RCC 7860 (cell line): ENCODE measurements around the gene HBP1.

ENCODE experiments used
- DNase-seq: peaks from one replicate; pipeline ENCODE4 v3.0.0-alpha.2; 2015; ENCODE audit warnings: low spot score
- FAIRE-seq: peaks from 2 replicates; lab custom pipeline; 2012; peaks lifted over from hg19 to GRCh38; lab: Jason Lieb, UNC

HBP1 gene

DNA sequence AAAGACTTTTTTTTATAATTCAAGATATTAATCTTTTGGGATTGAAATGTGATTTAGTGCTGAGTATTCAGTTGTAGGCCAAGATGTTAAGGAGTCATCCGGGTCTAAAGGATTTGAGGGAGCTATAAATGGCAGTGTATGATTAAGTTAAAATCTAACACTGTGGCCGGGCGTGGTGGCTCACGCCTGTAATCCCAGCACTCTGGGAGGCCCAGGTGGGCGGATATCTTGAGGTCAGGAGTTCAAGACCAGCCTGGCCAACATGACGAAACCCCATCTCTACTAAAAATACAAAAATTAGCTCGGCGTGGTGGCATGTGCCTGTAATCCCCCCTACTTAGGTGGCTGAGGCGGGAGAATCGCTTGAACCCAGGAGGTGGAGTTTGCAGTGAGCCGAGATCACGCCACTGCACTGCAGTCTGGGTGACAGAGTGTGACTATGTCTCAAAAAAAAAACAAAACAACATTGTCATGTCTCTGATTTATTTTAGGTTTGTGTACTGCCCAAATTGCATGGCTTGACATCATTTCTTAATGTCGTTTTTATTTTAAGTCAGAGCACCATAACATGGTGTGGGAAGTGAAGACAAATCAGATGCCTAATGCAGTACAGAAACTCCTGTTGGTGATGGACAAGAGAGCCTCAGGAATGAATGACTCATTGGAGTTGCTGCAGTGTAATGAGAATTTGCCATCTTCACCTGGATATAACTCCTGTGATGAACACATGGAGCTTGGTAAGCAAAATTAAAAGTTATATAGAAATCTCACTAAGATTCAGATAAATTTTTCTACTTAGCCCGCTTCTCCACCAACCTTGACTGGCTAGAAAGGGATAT lies 10.7 kb downstream of the HBP1 start:
- DNase-seq, result peak; percentile 55
- peak; percentile 83 for FAIRE-seq

DNA sequence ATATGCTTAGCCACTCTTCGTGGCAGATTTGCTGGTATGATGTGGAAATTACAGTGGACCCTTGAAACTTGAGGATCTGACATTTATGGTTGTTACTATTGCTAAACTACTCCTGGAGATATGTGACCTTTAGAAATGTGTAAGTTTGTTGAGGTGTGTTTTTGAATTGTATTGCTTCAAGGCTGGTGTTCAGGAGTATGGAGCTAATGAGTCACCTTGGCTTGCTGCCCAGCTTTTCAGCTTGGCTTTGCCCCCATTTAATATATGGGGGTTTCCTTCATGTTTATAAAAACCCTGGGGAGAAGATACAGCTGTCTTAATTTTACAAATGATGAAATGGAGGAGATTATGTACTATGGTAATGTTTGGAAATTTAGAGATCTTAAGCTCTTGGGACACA lies 11.6 kb downstream of the HBP1 start:
- DNase-seq (peak; percentile 51), FAIRE-seq (peak; percentile 79)

DNA sequence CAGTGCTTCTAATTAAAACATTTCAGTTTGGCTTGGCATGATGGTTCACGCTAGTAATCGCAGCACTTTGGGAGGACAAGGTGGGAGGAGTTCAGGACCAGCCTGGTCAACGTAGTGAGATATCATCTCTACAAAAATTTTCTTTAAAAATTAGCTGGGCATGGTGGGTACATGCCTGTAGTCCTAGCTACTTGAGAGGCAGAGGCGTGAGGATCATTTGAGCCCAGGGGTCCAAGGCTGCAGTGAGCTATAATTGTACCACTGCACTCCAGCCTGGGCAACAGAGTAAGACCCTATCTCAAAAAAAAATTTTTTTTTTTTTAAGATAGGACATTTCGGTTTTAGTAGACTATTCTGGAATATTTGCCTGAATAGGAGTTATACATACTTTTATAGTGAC lies 12.4 kb downstream of the HBP1 start:
- FAIRE-seq (no peak), DNase-seq (no peak)

DNA sequence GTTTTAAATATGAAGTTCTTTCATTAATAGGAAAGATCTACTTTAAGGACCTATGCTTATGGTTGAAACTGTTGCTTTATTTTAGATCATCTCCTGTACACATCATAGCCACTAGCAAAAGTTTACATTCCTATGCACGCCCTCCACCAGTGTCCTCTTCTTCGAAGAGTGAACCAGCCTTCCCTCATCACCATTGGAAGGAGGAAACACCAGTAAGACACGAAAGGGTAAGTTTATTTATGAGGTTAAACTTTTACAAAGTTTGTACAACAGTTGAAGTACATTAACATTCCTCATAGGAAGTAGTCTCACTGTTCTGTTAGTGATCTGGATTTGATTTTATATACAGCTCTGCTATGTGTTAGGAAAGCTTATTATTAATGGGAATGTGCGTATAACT lies 16.9 kb downstream of the HBP1 start:
- FAIRE-seq (no peak), DNase-seq (no peak)

DNA sequence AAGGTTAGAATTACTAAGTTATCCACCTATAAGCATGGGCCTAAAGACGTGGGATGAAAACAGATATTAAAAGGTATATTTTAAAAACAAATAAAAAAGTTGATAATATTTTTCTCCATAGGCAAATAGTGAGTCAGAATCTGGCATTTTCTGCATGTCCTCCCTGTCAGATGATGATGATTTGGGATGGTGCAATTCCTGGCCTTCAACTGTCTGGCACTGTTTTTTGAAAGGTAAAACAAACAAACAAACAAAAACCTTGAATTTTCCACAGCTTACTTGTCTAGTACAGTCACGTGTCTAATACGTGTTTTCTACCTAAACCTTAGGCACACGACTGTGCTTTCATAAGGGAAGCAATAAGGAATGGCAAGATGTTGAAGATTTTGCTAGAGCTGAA lies 17.4 kb downstream of the HBP1 start:
- no peak for DNase-seq
- no peak for FAIRE-seq

DNA sequence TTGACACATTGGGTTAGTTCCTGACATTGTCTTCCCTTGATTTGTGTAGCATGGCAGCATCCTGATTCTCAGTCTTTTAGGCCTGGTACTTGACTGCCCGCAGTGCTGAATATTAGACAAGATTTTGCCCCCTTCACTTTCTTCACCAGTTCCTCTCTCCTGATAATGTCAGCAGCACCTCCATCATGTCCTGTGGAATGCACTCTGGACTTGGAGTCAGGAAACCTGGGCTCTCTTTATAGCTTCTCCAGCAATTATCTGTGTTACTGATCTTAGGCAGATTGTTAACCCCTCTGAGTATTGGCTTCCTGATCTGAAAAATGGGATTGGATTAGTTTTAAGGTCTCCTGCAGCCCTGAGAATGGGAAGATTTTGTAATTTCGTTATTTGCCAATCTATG lies 19.0 kb downstream of the HBP1 start:
- FAIRE-seq, result no peak

DNA sequence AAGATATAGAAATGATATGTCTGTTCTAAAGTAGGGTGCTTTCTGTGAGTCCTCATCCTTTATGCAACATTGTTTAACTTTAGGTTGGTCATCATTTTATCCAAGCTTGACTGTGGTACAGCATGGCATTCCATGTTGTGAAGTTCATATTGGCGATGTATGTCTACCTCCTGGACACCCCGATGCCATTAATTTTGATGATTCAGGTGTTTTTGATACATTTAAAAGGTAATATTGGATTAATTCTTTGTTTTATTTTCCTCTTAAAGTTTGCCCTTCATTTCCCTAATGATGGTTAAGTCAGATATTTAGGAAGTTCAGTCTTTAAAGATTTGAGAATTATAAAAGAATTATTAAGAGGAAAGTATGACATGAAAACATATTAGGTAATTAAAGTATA lies 21.3 kb downstream of the HBP1 start:
- FAIRE-seq, result peak; percentile 18
- no peak for DNase-seq

More for the DNA sequence above, 19.0 kb downstream of the HBP1 start:
- DNase-seq, result no peak

DNA sequence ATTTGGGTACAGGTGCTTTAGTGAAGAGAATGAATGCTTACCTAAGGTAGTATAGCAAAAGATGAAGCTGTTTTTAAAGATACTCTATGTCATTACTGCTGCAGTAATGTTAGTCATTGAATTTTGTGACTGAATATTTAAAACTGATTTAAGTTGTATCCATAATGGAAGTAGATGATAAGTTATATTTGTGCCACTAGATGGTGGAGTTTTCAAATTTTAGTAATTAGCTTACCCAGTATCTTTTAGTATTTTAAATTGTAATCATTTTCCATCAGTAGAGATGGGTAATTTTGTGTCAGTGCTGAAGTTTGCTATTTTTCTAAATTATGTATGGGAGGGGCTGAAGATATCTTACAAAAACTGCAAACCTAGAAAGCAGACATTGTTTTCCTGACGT lies 25.2 kb downstream of the HBP1 start:
- no peak for FAIRE-seq
- no peak for DNase-seq

DNA sequence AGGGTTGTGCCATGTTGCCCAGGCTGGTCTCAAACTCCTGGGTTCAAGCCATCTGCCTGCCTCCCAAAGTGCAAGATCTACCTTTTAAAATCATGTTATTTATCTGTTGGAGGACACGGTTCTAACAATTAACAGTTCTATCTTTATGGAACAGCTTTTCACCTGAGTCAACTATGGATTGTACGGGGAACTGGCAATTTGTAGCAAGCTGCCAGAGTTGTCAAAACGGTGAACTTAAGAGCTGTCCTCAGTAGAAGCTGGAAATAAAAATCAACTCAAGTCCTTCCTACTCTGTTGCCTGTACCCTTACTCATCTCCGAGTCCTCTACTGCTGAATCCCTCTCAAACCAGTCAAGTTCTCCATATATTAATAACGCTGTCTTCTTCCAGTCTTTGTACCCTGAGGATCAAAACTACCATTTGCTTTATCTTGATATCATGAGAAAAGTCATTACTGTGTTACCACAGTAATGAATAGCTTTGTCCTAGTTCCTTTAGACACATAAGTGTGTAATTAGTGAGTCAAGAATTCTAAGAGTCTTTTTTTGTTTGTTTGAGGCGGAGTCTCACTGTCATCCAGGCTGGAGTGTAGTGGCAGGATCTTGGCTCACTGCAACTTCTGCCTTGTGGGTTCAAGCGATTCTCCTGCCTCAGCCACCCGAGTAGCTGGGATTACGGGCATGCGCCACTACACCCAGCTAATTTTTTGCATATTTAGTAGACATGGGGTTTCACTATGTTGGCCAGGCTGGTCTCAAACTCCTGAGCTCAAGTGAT lies 28.2 kb downstream of the HBP1 start:
- no peak for FAIRE-seq
- no peak for DNase-seq

DNA sequence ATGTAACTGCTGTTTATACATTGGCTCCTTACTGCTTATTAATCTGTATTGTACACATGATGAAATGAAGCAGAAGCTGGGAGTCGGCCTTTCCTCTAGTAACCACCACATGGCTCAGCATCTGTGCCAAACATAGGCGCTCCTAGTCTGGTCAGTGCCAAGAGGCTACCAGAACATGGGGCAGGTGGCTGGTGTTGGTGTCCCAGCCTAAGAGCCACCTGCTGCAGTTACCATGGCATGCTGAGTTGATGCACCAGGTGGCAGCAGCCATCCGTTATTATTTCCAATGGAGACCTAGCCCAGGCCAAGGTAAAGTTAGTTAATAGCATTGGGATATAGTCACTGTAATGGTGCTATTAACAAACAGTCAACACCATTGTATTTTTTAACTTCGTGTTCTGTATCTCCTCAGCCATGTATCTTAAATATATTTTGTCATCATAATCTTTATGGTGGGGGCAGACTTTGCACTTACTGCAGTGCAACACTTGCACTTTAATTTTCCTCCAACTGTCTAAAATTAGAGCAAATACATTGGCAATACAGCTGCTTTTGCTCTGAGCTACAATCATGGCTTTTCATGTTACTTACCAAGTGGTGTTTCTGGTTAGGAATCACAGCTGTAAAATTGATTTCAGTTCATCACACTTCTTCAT lies 33.1 kb downstream of the HBP1 start:
- DNase-seq, result no peak
- FAIRE-seq, result no peak

DNA sequence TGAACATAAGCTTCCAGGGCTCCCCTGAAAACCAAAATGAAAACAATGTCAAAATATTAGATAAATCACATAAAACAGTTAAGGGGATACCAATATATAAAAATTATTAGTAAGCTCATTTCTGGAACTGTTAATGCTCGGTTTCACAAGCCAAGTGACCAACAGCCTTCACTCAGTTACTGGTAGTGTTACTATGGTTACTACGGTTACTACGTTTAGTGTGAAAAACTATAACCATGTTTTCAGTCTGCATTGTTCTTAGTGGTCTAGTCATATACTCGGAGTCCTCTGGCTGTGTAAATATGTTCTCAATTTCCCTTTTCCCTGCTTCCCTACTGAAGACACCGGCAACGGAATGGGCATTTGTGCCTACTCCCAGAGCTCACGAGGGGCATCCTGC lies 34.8 kb downstream of the HBP1 start:
- FAIRE-seq, result no peak
- DNase-seq, result no peak

DNA sequence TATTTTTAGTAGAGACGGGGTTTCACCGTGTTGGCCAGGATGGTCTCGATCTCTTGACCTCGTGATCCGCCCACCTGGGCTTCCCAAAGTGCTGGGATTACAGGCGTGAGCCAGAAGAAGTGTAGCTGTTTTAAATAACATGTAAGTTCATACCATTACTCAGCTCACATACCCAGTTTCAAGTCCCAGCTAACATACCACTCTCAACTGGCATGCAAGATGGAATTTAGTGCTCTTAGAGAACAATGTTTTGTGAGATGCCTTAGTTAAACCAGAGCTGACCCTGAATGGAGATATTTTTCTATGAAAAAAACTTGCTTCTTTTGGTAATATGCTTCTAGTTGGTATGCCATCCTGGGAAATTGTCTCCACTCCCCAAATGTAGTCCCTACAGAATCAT lies 37.3 kb downstream of the HBP1 start:
- no peak for DNase-seq
- FAIRE-seq, result no peak

DNA sequence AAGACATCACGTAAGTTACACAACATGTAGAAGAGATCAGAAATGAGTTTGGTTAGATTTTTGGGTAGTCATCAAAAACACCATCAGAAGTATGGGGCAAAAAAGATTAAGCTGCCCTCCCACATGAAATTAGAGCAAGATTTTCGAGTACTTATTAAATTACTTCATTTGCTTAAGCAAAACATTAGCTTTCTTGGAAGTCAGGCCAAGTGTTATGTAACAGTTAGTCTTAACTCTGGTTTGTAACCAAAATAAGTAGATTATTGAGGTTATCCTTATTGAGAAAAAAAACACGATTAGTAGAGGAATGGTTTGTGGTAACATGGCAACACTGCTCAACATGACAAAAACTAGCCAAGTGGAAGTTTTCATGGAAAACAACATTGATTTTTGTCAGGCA lies 37.9 kb downstream of the HBP1 start:
- FAIRE-seq (no peak), DNase-seq (no peak)

DNA sequence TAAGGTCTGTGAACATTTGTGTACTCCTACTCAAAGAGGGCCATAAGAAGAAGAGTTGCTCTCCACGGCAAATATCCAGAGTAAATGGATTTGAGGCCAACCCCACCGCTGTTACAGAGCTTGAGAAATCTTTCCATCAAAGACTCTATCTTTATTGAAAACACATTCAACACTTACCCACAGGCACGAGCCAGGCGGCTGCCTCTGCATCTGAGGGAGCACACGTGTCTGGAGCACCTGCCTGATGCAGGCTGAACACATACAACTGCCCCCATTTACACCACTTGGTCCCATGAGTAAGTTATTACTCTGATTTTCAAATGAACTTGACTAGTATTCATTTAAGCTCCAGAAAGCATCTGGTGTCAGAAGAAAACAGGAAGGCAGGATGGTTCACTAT lies 38.7 kb downstream of the HBP1 start:
- DNase-seq, result no peak
- FAIRE-seq, result no peak

DNA sequence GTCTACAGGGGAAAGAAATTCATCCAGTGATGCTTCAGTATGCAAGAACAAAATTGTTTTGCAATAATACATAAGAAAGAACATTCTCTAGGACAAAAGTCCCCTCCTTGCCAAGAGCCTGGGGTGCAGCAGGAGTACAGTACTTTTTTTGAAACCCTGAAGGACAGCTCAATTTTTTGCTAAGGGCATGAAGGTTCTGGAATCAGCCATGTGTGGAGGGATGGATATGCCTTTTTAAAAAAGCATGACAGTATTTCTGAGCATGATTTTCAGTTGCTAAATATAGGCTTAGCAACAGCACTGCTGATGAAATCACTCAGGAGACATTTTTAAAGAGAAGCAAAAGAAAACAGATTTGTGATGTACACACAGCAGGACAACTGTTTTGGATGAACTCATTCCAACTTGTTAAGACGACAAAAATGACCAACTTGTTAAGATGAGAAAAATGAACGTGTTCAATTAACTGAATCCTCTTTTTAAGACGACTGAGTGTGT lies 39.3 kb downstream of the HBP1 start:
- FAIRE-seq (no peak), DNase-seq (no peak)

DNA sequence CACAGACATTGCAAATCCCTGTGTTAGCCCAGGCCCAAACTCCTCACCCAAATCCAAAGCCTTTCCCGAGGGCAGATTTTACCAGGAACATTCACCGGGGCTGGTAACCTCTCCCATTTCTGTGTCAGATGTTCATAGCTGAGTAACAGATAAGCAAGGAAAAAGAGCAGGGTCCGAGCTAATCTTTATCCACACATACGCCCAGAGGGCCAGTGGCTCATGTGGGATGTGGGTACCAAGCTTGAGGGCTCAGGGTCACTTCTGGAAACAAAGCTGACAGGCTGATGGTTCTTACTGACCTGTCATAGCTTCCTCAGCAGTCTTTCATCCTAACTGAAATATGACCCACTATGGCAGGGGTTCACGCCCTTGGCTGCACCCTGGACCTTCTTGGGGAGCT lies 39.8 kb downstream of the HBP1 start:
- FAIRE-seq (no peak), DNase-seq (no peak)

DNA sequence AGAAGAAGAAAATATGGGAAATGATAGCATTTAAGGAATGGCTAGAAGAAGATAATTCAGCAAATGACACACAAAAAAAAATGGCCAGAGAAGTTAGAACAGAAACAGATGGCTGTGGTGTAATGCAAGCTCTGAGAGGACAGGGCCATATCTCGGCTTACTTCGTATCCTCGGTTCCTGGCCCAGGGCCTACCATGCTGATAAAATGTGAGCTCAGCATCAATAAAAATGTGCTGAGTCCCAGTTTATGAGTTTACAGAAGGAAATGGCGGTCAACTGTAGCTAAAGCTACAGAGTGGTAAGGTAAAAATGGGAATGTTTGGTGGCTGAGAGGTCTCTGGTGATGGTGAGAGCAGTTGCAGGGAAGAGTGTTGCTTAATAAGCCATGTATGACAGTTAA lies 40.8 kb downstream of the HBP1 start:
- FAIRE-seq, result no peak

DNA sequence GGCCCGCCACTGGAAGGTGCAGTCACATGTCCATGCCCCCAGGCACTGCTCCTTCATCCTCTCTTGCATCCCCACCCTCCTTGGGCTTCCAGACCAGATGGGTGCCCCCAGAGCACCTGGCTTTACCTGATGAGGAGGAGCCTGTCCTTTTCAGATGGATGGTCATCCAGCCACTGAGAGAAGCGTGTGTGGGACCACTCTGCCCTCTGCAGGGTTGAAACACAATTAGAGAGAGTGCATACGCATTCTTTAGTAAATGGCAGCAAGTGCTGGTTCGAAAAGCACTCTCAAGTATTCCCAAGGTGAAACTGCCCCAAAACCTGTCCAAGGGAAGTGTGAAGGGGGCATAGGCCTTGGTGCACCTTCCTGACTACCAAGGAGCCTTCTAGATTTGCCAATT lies 41.6 kb downstream of the HBP1 start:
- FAIRE-seq (no peak), DNase-seq (no peak)

More for the DNA sequence above, 40.8 kb downstream of the HBP1 start:
- no peak for DNase-seq

DNA sequence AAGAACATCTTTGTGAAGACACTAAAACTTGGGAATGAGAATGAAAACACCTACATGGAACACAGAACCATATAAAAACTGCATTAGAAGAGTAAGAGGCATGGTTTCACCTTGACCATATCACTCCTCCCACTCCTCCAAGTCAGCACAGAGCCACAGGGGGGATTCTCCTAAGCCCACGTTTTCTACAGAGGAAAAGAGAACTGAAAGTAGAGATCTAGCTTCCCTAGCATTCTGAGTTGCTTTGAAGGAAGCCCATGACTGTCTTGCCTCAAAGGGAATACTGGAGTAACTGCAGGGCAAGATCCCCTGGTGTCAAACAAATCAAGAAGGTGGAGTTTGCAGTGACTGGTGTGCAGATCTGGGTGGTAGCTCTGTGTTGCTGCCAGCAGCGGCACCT lies 43.9 kb downstream of the HBP1 start:
- DNase-seq (no peak), FAIRE-seq (no peak)

DNA sequence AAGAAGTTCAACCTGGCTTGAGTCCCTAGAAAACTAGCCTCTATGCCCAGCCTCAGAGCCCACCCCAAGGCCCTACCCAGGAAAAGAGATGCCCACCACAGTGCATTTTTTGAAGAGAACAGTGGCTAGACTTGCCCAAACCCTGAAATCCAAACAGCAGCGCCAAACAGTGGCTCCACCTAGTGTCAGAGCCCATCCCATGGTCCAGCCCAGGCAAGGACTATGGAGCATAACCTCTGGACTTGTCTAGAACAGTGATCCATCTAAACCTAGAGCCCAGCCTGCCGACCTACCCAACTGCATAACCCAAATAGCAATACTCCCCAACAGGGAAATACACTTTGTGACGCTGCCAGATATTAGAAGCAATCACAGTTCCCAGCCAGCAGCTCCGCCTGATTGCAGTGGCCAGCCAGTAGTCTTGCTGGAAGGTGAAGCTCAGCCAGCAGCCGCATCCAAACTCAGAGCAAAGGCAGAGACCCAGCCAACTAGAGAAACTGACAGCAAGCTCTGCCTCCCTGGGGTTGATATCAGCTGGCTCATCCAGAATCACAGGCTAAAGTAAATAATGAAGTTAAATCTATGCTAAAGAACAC lies 44.5 kb downstream of the HBP1 start:
- FAIRE-seq, result no peak
- no peak for DNase-seq

DNA sequence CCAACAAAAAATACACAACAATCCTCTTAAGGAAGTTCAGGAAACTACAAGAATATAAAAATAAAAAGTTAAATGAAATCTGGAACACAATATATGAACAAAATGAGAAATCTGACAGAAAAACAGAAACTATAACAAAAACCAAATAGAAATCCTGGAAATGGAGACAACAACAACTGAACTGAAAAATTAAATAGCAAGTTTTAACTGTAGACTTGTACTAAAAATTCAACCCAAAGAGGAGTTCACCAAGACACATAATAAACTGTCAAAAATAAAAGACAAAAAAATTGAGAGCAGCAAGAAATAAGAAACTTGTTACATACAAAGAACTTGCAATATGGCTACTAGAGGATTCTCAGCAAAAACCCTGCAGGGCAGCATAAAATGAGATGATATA lies 45.1 kb downstream of the HBP1 start:
- FAIRE-seq, result no peak
- DNase-seq, result no peak
